NCI-H2196 (cell line): Measurements from ENCODE around the gene TSC22D1.
"Not testable (repeated sequence)": the region's sequence is repeated elsewhere in the genome, so short reads cannot be mapped to it uniquely, and the experiment has no call there.

Source experiments
- DNase-seq: peaks from one replicate; lab custom pipeline; 2025; ENCODE audit not compliant: unreplicated experiment; lab: John Stamatoyannopoulos, UW

TSC22D1 gene

GRCh38 chr13:44575741-44576350, at the start of gene TSC22D1:
TSC22D1 (minus strand) TSS chr13:44576330; CDS start chr13:44576074, 256 bp downstream.
- DNase-seq = no peak

- no peak for DNase-seq
Measured at GRCh38 chr13:44622708-44623107, 46.6 kb upstream of the TSC22D1 start.

GRCh38 chr13:44622261-44622660, 46.1 kb upstream of the TSC22D1 start:
- DNase-seq = no peak

GRCh38 chr13:44620057-44620456, 43.9 kb upstream of the TSC22D1 start:
- no peak for DNase-seq

DNA sequence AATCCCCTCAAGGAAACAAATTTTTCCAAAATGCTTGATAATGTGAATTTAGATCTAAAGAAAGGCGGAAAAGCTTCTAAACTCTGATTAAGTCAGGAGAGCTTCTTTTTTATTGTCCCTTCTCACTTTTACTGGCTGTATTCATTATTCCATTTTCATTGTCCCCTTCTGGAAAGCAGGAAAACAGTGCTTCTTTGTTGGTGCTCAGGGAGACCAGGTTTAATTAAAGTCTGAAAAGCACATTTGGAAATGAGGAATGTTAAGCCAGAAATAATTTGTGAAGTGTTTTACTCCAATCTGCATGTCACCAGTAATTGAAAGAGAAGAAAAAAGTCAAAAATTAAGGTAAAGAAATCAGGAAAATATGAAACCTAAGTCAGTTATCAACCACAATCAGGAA, 43.5 kb upstream of the TSC22D1 start:
- DNase-seq = no peak

- no peak for DNase-seq
Measured at GRCh38 chr13:44618326-44618725, 42.2 kb upstream of the TSC22D1 start.

DNA sequence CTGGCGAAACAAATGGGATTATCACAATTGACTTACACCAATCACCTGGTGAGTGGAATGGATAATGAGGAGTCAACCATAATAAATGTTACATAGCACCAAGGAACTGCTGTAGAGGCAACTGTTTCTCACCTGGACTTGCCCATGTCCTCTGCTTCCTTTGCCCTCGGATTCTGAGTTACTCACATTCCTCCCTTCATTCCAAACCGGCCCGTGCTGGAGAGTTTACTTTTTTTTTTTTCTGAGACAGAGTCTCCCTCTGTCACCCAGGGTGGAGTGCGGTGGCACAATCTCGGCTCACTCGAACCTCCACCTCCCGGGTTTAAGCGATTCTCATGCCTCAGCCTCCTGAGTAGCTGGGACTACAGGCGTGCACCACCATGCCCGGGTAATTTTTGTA, 41.5 kb upstream of the TSC22D1 start:
- DNase-seq = no peak

- no peak for DNase-seq
Measured at GRCh38 chr13:44609137-44609536, 33.0 kb upstream of the TSC22D1 start.

DNA sequence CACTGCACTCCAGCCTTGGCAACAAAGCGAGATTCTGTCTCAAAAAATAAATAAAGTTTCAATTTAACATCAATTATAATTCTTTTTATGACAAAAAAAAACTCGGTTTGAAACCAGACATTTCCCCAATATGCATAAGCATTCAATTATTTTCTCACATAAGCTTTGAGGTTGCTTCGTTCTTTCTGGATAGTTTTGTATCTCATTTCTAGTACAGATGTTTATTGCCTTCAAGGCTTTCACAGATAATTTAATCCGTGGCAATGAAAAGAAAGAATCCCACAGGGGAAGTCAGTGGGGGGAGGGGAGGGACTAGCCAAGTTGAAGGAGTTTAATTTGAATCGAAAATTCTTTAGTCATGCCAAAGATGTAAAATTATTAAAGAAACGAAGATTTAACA, 29.6 kb upstream of the TSC22D1 start:
- no peak for DNase-seq

GRCh38 chr13:44605275-44605674, 29.1 kb upstream of the TSC22D1 start:
- DNase-seq = no peak

DNA sequence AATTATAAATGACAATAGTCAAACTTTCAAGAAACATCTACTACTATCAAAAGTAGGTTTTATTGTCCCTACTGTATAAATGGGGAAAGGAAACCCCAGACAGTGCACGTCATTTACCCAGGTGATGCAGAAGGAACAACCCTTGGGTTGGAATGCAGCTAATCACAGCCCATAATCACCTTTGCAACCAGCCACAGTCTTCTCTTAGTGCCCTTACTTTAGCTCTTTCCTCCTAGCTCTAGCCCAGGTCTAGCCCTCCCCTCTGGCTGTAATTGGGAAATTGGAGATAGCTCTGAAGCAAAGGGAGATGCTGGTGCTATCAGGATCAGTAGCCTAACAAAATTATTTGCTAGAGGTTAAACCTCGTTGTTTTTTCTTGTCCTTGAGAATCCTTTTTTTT, 25.5 kb upstream of the TSC22D1 start:
- DNase-seq = no peak

- DNase-seq = not testable (repeated sequence)
Measured at GRCh38 chr13:44593861-44594592, 17.9 kb upstream of the TSC22D1 start.

- no peak for DNase-seq
Measured at GRCh38 chr13:44592216-44592847, 16.2 kb upstream of the TSC22D1 start.

- no peak for DNase-seq
Measured at GRCh38 chr13:44591316-44591715, 15.2 kb upstream of the TSC22D1 start.

GRCh38 chr13:44583137-44583536, 7.0 kb upstream of the TSC22D1 start:
- no peak for DNase-seq

DNA sequence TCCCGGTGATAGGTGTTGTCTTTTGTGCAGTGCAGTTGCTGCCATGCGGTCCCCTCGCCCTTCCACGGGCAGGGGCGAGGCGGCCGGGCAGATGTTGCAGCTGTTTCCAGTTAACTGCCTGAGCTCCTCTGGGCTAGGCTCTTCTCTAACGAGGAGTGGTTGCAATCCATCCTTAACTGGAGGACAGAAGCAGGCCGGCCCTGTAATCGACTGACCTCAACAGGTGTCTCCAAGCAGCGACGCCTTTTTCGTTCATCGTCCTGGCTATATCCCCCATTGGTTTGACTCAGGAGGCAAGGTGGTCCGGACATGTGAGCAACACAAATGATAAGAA, 1.9 kb upstream of the TSC22D1 start:
- DNase-seq = no peak

- peak; percentile 87 for DNase-seq
Measured at GRCh38 chr13:44577236-44578066, 1.3 kb upstream of the TSC22D1 start.

DNA sequence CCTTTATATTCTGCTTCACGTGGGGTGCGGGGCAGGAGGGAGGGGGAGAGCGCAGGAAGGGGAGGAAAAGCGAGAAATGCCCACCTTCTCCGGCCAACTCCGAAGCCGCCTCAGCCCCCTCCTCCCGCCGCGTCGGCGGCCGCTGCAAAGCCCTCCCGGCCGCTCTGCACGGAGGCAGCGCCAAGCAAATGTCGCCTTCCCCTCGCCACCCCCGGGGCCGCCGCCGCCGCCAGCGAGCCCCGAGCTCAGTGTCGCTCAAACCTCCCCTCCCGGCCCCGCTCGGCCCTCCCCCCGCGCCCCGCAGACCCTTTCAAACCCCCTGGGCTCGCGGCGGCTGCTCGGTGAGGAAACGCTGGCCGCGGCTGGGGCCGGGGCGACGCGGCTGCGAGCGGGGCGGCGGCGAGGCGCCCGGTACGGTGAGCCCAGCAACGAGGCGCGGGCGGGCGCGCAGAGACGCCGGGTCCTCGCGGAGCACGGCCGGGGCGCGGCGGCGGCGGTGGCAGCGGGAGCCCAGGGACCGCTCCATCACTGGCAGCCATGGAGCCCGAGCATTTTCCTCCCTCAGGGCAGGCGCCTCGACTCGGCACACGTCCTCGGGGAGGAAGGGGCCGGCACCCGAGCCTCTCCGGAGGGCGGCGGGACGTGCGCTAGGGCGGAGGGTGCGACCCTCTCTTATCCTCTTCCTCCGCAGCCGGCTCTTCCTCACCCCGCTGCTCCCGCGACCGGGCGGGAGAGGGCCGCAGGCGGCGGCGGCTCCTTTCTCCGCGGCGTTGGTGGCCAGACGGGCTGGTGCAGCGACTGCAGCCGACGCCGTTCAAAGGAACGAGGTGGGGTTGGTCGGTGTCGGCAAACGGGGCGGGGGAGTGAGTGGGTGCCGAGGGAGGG, 463 bp upstream of the TSC22D1 start:
- no peak for DNase-seq

DNA sequence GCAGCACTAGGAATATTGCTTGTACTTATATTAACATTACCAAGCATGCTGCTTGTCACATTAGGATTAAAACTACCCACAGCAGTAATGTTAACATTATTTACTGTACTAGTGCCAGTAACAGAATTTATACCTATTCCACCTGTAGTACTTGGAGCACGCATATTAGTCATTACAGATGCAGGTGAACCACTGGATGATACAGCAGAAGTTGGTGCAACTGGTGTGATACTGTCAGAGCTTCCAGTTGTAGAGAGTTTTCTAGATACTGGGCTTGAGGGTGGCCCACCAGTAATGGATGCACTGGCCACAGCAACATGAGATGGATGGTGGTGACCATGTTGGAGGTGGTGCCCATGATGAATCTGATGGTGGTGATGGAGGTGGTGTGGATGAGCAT, 1.1 kb downstream of the TSC22D1 start:
- DNase-seq = no peak

DNA sequence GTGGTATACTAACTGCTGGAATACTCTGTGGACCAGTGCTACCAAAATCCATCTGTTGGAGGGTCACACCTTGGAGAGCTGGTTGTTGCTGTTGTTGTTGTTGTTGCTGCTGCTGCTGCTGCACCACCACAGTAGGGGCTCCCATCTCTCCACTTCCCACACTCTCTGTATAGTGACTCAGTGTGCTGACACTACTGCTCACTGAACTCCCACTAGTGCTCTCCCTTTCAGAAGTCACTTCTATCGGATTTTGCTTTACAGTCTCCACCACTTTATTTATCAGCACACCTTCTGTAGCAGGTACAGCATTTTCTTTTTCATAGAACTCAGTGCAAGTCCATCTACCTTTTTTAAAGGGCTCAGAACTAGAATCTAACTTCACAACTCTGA, 1.7 kb downstream of the TSC22D1 start:
- DNase-seq = no peak
